GM19372 (cell line): ENCODE measurements around the gene CLDN24.
"Not testable (repeated sequence)": the region's sequence is repeated elsewhere in the genome, so short reads cannot be mapped to it uniquely, and the experiment has no call there.

ENCODE experiments used
- ATAC-seq: cut with Tn5 transposase; IDR thresholded peaks from one replicate; pipeline ENCODE4 v1.9.1; 2021; ENCODE audit warnings: mild to moderate bottlenecking, low read depth, moderate library complexity; ENCODE audit not compliant: unreplicated experiment

The CLDN24 gene

GRCh38 chr4:183348136-183348535 is 25.9 kb upstream of the CLDN24 start:
- no peak for ATAC-seq

- no peak for ATAC-seq
These were observed 25.3 kb upstream of the CLDN24 start for GRCh38 chr4:183347566-183347965.

GRCh38 chr4:183347146-183347545 is 24.9 kb upstream of the CLDN24 start:
- no peak for ATAC-seq

GRCh38 chr4:183345261-183345660 is 23.0 kb upstream of the CLDN24 start:
- no peak for ATAC-seq

- ATAC-seq: no peak
These were observed 22.5 kb upstream of the CLDN24 start for GRCh38 chr4:183344523-183345255.

- no peak for ATAC-seq
These were observed 21.5 kb upstream of the CLDN24 start for GRCh38 chr4:183343730-183344129.

- ATAC-seq: peak; percentile 46
These were observed 20.6 kb upstream of the CLDN24 start for GRCh38 chr4:183342541-183343533.

GRCh38 chr4:183337833-183338232 is 15.6 kb upstream of the CLDN24 start:
- no peak for ATAC-seq

- ATAC-seq: no peak
These were observed 15.1 kb upstream of the CLDN24 start for GRCh38 chr4:183337349-183337748.

- no peak for ATAC-seq
These were observed 13.2 kb upstream of the CLDN24 start for GRCh38 chr4:183335369-183335940.

- ATAC-seq: no peak
These were observed 11.8 kb upstream of the CLDN24 start for GRCh38 chr4:183333983-183334382.

GRCh38 chr4:183333202-183333601 is 11.0 kb upstream of the CLDN24 start:
- no peak for ATAC-seq

- ATAC-seq: no peak
These were observed 10.2 kb upstream of the CLDN24 start for GRCh38 chr4:183332447-183332846.

GRCh38 chr4:183330841-183331240 is 8.6 kb upstream of the CLDN24 start:
- no peak for ATAC-seq

GRCh38 chr4:183329954-183330742 is 7.9 kb upstream of the CLDN24 start:
- no peak for ATAC-seq

GRCh38 chr4:183329244-183329643 is 7.0 kb upstream of the CLDN24 start:
- no peak for ATAC-seq

- no peak for ATAC-seq
These were observed 6.6 kb upstream of the CLDN24 start for GRCh38 chr4:183328832-183329231.

GRCh38 chr4:183327827-183328226 is 5.6 kb upstream of the CLDN24 start:
- ATAC-seq: no peak

- ATAC-seq: no peak
These were observed 4.6 kb upstream of the CLDN24 start for GRCh38 chr4:183326853-183327252.

GRCh38 chr4:183326387-183326786 is 4.2 kb upstream of the CLDN24 start:
- not testable (repeated sequence) for ATAC-seq
